ENCODE data around the gene EIF4G1.

The EIF4G1 gene

GRCh38 chr3:184308744-184309143, 5.7 kb upstream of the EIF4G1 start:
- DNase-seq = no peak

- DNase-seq = no peak
These were observed 2.8 kb upstream of the EIF4G1 start for GRCh38 chr3:184311633-184312032.

GRCh38 chr3:184314700-184315542, 515 bp downstream of the EIF4G1 start:
- DNase-seq = peak; percentile 11

GRCh38 chr3:184315543-184315867, 1.1 kb downstream of the EIF4G1 start:
- no peak for DNase-seq

- DNase-seq = no peak
These were observed 1.7 kb downstream of the EIF4G1 start for GRCh38 chr3:184315871-184316661.

- DNase-seq = no peak
These were observed 2.4 kb downstream of the EIF4G1 start for GRCh38 chr3:184316792-184317191.

- no peak for DNase-seq
These were observed 2.8 kb downstream of the EIF4G1 start for GRCh38 chr3:184317201-184317600.

- DNase-seq = peak; percentile 83
These were observed 5.7 kb downstream of the EIF4G1 start for GRCh38 chr3:184320104-184320445.

- DNase-seq = no peak
These were observed 7.3 kb downstream of the EIF4G1 start for GRCh38 chr3:184321666-184322065.

GRCh38 chr3:184322731-184323487, 8.5 kb downstream of the EIF4G1 start:
- DNase-seq = no peak

- DNase-seq = no peak
These were observed 9.3 kb downstream of the EIF4G1 start for GRCh38 chr3:184323696-184324095.

- DNase-seq = no peak
These were observed 10.9 kb downstream of the EIF4G1 start for GRCh38 chr3:184325269-184325668.

GRCh38 chr3:184325715-184326369, 11.4 kb downstream of the EIF4G1 start:
- no peak for DNase-seq

GRCh38 chr3:184327171-184327570, 12.8 kb downstream of the EIF4G1 start:
- DNase-seq = no peak

GRCh38 chr3:184328516-184328915, 14.1 kb downstream of the EIF4G1 start:
- no peak for DNase-seq

- DNase-seq = no peak
These were observed 18.1 kb downstream of the EIF4G1 start for GRCh38 chr3:184332370-184333090.

- no peak for DNase-seq
These were observed 18.8 kb downstream of the EIF4G1 start for GRCh38 chr3:184333190-184333589.

GRCh38 chr3:184333700-184334099, 19.3 kb downstream of the EIF4G1 start:
- DNase-seq = no peak

GRCh38 chr3:184334470-184335158, 20.2 kb downstream of the EIF4G1 start:
- DNase-seq = no peak

- DNase-seq = no peak
These were observed 20.9 kb downstream of the EIF4G1 start for GRCh38 chr3:184335291-184335660.

GRCh38 chr3:184335661-184336546, 21.5 kb downstream of the EIF4G1 start:
- peak; percentile 55 for DNase-seq

Measured in DMS79 treated with DMSO at 0.1 percent for 48 hours (cell line).